Measurements from ENCODE around the gene USP10. TPM values are rescaled to one million over a fixed set of nuclear protein-coding genes. Genes with fewer than 3 reads are reported as not detected.
A peak's percentile ranks its signal among the peaks of the same experiment; 100 is the strongest.

The USP10 gene
- total and polyA plus RNA-seq, 2 donors from 2014 or later: 36.8 to 79.5 TPM

GRCh38 chr16:84806256-84806889 lies 106.6 kb downstream of the USP10 start:
- Histone ChIP-seq H3K9me3 (ENCODE audit: control insufficient read depth in 2 of 3, insufficient read depth in 1 of 3, low read length in 3 of 3) (no peaks in the 10 kb centered on the region), H3K4me1 (ENCODE audit: control insufficient read depth in 2 of 3, insufficient read depth in 2 of 3, low read depth in 1 of 3, low read length in 3 of 3) (no peaks in the 10 kb centered on the region), H3K4me3 (ENCODE audit: low read length in 3 of 3) (no peak overlapping the region), H3K27ac (ENCODE audit: low read depth in 2 of 2, low read length in 2 of 2) (no peak overlapping the region), H3K36me3 (ENCODE audit: control insufficient read depth in 2 of 3, insufficient read depth in 3 of 3, low read length in 3 of 3) (no peaks in the 10 kb centered on the region), H3K9ac (ENCODE audit: low read length in 3 of 3) (no peak overlapping the region), H3K27me3 (ENCODE audit: control insufficient read depth, insufficient read depth, low read length) (no peaks in the 10 kb centered on the region)
- DNase-seq: peak in 1 of 5 donors; percentile 83
- TF ChIP-seq CTCF (IDR thresholded peaks at IDR 0.05; ENCODE audit: borderline replicate concordance, extremely low read depth, insufficient read depth): no peak
- no peak for FAIRE-seq
- intact Hi-C loops (cut with DNase I): no loop called here

- intact Hi-C loops (cut with DNase I): no loop called here
- no peak overlapping the region for H3K4me3 ChIP-seq (ENCODE audit: low read length in 3 of 3)
- no peak overlapping the region for H3K9ac ChIP-seq (ENCODE audit: low read length in 3 of 3)
- H3K27ac ChIP-seq (ENCODE audit: low read depth in 2 of 2, low read length in 2 of 2): no peak overlapping the region
- no peak for TF ChIP-seq CTCF (IDR thresholded peaks at IDR 0.05; ENCODE audit: borderline replicate concordance, extremely low read depth, insufficient read depth)
- H3K27me3 ChIP-seq (ENCODE audit: control insufficient read depth, insufficient read depth, low read length): no peaks in the 10 kb centered on the region
- DNase-seq: no peak
- no peaks in the 10 kb centered on the region for H3K36me3 ChIP-seq (ENCODE audit: control insufficient read depth in 2 of 3, insufficient read depth in 3 of 3, low read length in 3 of 3)
- H3K9me3 ChIP-seq (ENCODE audit: control insufficient read depth in 2 of 3, insufficient read depth in 1 of 3, low read length in 3 of 3): no peaks in the 10 kb centered on the region
- FAIRE-seq: no peak
- H3K4me1 ChIP-seq (ENCODE audit: control insufficient read depth in 2 of 3, insufficient read depth in 2 of 3, low read depth in 1 of 3, low read length in 3 of 3): no peaks in the 10 kb centered on the region
These were observed 107.1 kb downstream of the USP10 start for GRCh38 chr16:84806890-84807258.

GRCh38 chr16:84807776-84808175 lies 108.0 kb downstream of the USP10 start:
- H3K4me3 ChIP-seq (ENCODE audit: low read length in 3 of 3): no peak overlapping the region
- no peak for FAIRE-seq
- no peak for DNase-seq
- H3K9ac ChIP-seq (ENCODE audit: low read length in 3 of 3): no peak overlapping the region
- TF ChIP-seq CTCF (IDR thresholded peaks at IDR 0.05; ENCODE audit: borderline replicate concordance, extremely low read depth, insufficient read depth): no peak
- no peaks in the 10 kb centered on the region for H3K36me3 ChIP-seq (ENCODE audit: control insufficient read depth in 2 of 3, insufficient read depth in 3 of 3, low read length in 3 of 3)
- H3K27me3 ChIP-seq (ENCODE audit: control insufficient read depth, insufficient read depth, low read length): no peaks in the 10 kb centered on the region
- intact Hi-C loops (cut with DNase I): no loop called here
- no peaks in the 10 kb centered on the region for H3K9me3 ChIP-seq (ENCODE audit: control insufficient read depth in 2 of 3, insufficient read depth in 1 of 3, low read length in 3 of 3)
- no peaks in the 10 kb centered on the region for H3K4me1 ChIP-seq (ENCODE audit: control insufficient read depth in 2 of 3, insufficient read depth in 2 of 3, low read depth in 1 of 3, low read length in 3 of 3)
- no peak overlapping the region for H3K27ac ChIP-seq (ENCODE audit: low read depth in 2 of 2, low read length in 2 of 2)

GRCh38 chr16:84808826-84809225 lies 109.0 kb downstream of the USP10 start:
- TF ChIP-seq CTCF (IDR thresholded peaks at IDR 0.05; ENCODE audit: borderline replicate concordance, extremely low read depth, insufficient read depth): no peak
- intact Hi-C loops (cut with DNase I): no loop called here
- Histone ChIP-seq H3K27me3 (ENCODE audit: control insufficient read depth, insufficient read depth, low read length) (no peaks in the 10 kb centered on the region), H3K4me1 (ENCODE audit: control insufficient read depth in 2 of 3, insufficient read depth in 2 of 3, low read depth in 1 of 3, low read length in 3 of 3) (no peaks in the 10 kb centered on the region), H3K9me3 (ENCODE audit: control insufficient read depth in 2 of 3, insufficient read depth in 1 of 3, low read length in 3 of 3) (no peaks in the 10 kb centered on the region), H3K36me3 (ENCODE audit: control insufficient read depth in 2 of 3, insufficient read depth in 3 of 3, low read length in 3 of 3) (no peaks in the 10 kb centered on the region), H3K27ac (ENCODE audit: low read depth in 2 of 2, low read length in 2 of 2) (no peak overlapping the region), H3K9ac (ENCODE audit: low read length in 3 of 3) (no peak overlapping the region), H3K4me3 (ENCODE audit: low read length in 3 of 3) (no peak overlapping the region)
- FAIRE-seq (no peak), DNase-seq (no peak)
